ENCODE measurements around the gene TCF7L1. TPM values are rescaled to one million over a fixed set of nuclear protein-coding genes. Genes with fewer than 3 reads are reported as not detected.

TCF7L1 gene
- polyA plus RNA-seq, 1 experiment, result 3.2 TPM

DNA sequence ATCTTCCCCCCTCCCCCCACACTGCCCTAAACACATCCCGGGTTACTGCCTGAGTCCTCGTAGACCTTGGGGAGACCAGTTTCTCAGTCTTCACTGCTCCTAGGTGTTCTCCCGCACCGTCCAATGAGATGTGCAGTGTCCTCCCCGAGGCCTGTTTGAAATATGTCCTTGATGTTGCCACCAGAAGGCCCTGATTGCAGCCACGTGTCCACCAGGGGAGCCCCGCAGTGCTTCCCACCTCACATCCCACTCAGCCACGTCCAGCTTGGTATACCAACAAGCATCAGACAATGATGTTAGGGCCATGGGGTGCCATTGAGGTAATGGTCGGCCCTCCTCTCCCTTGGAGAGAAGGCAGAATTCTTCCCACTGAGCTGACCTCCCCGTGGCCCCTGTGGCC, 38.7 kb downstream of the TCF7L1 start:
- POLR2A ChIA-PET, result no interaction called here
- no peak for DNase-seq (ENCODE audit: low read depth)
- no peaks in the 10 kb centered on the region for H3K27me3 ChIP-seq (ENCODE audit: control insufficient read depth, insufficient read depth, low read length)
- H3K36me3 ChIP-seq (ENCODE audit: control insufficient read depth, insufficient read depth, low read length), result no peaks in the 10 kb centered on the region
- CTCF ChIA-PET, result interaction anchor here (0.8 to 1.9 kb wide), 3 partner anchors 9 to 85 kb away, joined by 4 read pairs; no protein-coding TSS in a partner anchor
- TF ChIP-seq, protein P1, sequence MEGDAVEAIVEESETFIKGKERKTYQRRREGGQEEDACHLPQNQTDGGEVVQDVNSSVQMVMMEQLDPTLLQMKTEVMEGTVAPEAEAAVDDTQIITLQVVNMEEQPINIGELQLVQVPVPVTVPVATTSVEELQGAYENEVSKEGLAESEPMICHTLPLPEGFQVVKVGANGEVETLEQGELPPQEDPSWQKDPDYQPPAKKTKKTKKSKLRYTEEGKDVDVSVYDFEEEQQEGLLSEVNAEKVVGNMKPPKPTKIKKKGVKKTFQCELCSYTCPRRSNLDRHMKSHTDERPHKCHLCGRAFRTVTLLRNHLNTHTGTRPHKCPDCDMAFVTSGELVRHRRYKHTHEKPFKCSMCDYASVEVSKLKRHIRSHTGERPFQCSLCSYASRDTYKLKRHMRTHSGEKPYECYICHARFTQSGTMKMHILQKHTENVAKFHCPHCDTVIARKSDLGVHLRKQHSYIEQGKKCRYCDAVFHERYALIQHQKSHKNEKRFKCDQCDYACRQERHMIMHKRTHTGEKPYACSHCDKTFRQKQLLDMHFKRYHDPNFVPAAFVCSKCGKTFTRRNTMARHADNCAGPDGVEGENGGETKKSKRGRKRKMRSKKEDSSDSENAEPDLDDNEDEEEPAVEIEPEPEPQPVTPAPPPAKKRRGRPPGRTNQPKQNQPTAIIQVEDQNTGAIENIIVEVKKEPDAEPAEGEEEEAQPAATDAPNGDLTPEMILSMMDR (IDR thresholded peaks at IDR 0.05; ENCODE audit: insufficient read depth, low read depth, low read length), result no peak
- H3K4me3 ChIP-seq (ENCODE audit: low read depth, low read length), result no peak overlapping the region

DNA sequence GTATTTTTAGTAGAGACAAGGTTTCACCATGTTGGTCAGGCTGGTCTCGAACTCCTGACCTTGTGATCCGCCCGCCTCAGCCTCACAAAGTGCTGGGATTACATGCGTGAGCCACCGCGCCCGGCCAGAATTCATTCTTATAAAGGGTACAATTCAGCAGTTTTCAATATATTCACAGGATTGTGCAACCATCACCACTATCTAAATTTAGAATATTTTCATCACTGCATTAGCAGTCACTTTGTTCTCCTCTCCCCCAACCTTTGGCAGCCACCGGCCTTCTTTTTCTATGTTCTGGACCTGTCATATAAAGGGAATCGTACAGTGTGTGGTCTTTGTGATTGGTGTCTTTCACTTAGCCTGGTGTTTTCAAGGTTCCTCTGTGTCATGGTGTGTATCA, 40.7 kb downstream of the TCF7L1 start:
- POLR2A ChIA-PET, result no interaction called here
- CTCF ChIA-PET, result interaction anchor here (1.9 kb wide), 1 partner anchor 8 kb away, joined by 5 read pairs; no protein-coding TSS in a partner anchor
- no peaks in the 10 kb centered on the region for H3K27me3 ChIP-seq (ENCODE audit: control insufficient read depth, insufficient read depth, low read length)
- TF ChIP-seq, protein P1 (IDR thresholded peaks at IDR 0.05; ENCODE audit: insufficient read depth, low read depth, low read length), result no peak
- no peaks in the 10 kb centered on the region for H3K36me3 ChIP-seq (ENCODE audit: control insufficient read depth, insufficient read depth, low read length)
- DNase-seq (ENCODE audit: low read depth), result no peak
- H3K4me3 ChIP-seq (ENCODE audit: low read depth, low read length), result no peak overlapping the region

DNA sequence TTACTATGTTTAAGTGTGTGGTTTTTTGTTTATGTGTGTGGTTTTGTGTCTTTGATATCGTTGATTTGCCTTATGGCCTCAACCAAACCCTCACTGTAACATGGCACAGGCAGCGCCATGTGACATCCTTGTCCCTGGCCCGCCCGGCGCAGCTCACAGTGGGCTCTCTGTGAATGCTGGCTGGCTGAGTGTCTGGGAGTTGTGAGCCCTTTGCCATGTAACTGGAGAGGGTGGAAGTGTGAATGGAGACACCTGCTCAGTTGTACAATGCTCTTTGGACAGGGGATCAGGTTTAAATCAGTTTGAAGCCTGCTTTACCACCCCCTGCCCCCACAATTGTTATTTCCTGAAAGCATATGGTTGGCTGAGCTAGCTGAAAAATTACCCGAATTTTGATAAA, 41.8 kb downstream of the TCF7L1 start:
- POLR2A ChIA-PET, result no interaction called here
- no peaks in the 10 kb centered on the region for H3K36me3 ChIP-seq (ENCODE audit: control insufficient read depth, insufficient read depth, low read length)
- H3K27me3 ChIP-seq (ENCODE audit: control insufficient read depth, insufficient read depth, low read length), result no peaks in the 10 kb centered on the region
- CTCF ChIA-PET, result interaction anchor here (0.7 to 1.3 kb wide), 2 partner anchors 17 to 110 kb away, joined by 3 to 4 read pairs; no protein-coding TSS in a partner anchor
- DNase-seq (ENCODE audit: low read depth), result no peak
- TF ChIP-seq, protein P1 (IDR thresholded peaks at IDR 0.05; ENCODE audit: insufficient read depth, low read depth, low read length), result no peak
- no peak overlapping the region for H3K4me3 ChIP-seq (ENCODE audit: low read depth, low read length)

DNA sequence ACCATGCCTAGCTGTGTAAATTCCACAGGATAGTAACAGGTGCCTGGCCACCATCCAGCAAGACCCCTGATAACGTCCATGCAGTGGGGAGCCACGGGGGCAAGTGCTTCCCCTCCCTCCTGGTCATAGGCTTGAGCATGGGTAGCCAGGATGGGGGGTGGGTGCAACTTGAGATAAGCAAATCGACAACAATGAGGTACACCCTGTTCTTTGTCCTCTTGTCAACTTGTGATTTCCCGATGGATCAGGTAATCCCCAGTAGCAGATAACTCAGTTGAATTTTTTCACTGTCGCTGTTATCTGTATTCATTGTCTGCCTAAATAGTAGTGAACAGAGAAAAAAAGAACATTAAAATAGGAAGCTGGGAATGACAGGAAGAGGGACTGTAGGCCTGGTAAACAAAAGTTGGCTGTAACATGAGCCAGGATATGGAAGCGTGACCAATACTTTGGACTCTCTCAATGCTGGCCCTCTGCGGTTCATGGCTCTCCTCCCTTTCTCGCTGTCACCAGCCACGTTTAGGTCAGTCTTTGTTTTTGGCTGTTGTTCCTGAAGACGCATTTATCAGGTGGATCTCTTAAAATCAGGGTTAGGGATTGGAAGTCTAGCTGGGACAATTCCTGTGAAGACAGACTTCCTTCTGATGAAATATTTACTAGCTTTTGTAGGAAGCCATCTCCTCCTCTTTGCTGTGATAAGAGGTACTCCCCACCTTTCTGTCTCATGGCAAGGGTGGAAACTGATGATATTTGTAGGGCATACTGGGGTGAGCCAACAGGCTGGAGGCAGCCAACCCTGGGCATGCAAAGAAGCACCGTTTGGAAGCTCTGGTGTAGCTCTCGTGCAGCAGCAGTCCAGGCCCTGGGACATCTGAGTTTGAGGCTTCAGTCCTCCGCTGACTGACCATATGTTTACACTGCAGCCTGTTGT, 42.4 kb downstream of the TCF7L1 start:
- ChIA-PET POLR2A (no interaction called here), CTCF (interaction anchor here (0.8 to 1.4 kb wide), 6 partner anchors 9 to 109 kb away, joined by 3 to 6 read pairs (median 4); partner anchors contain the start of gene TCF7L1)

More for the DNA sequence above, 42.4 kb downstream of the TCF7L1 start:
- TF ChIP-seq, protein P1 (IDR thresholded peaks at IDR 0.05; ENCODE audit: insufficient read depth, low read depth, low read length), result no peak
- Histone ChIP-seq H3K4me3 (ENCODE audit: low read depth, low read length) (no peak overlapping the region), H3K27me3 (ENCODE audit: control insufficient read depth, insufficient read depth, low read length) (no peaks in the 10 kb centered on the region), H3K36me3 (ENCODE audit: control insufficient read depth, insufficient read depth, low read length) (no peaks in the 10 kb centered on the region)
- DNase-seq (ENCODE audit: low read depth), result no peak
